Karpas-422 (cell line): ENCODE data around the gene KCMF1. TPM values are rescaled to one million over a fixed set of nuclear protein-coding genes. Genes with fewer than 3 reads are reported as not detected.

ENCODE experiments used
- DNase-seq: peaks from one replicate; pipeline ENCODE4 v3.0.0-alpha.2; 2015
- H2AFZ ChIP-seq: fragments of 200-600 bp; sonication (generic); 2 replicates; pipeline ENCODE4 v1.6.1; 2014; ENCODE audit warnings: antibody characterized with exemption, low read length, mixed read lengths
- H3K27ac ChIP-seq: fragments of 200-600 bp; sonication (generic); 2 replicates; pipeline ENCODE4 v1.5.1; 2014; ENCODE audit warnings: mild to moderate bottlenecking, low read length, moderate library complexity
- H3K27me3 ChIP-seq: fragments of 200-600 bp; sonication (generic); 2 replicates; pipeline ENCODE4 v1.6.1; 2014; ENCODE audit warnings: low read length, mixed read lengths
- H3K36me3 ChIP-seq: fragments of 200-600 bp; sonication (generic); 2 replicates; pipeline ENCODE4 v1.6.1; 2014; ENCODE audit warnings: low read length, mixed read lengths; ENCODE audit not compliant: insufficient read depth
- H3K4me1 ChIP-seq: fragments of 200-600 bp; sonication (generic); 2 replicates; pipeline ENCODE4 v1.6.1; 2014; ENCODE audit warnings: mild to moderate bottlenecking, low read length, mixed read lengths
- H3K4me2 ChIP-seq: fragments of 200-600 bp; sonication (generic); 2 replicates; pipeline ENCODE4 v1.6.1; 2014; ENCODE audit warnings: low read length, low read depth, mild to moderate bottlenecking; ENCODE audit not compliant: poor library complexity, severe bottlenecking
- H3K4me3 ChIP-seq: fragments of 200-600 bp; sonication (generic); 2 replicates; pipeline ENCODE4 v1.5.1; 2014; ENCODE audit warnings: mild to moderate bottlenecking, antibody characterized with exemption, low read length, mixed read lengths
- H3K79me2 ChIP-seq: fragments of 200-600 bp; sonication (generic); 2 replicates; pipeline ENCODE4 v1.6.1; 2014; ENCODE audit warnings: mild to moderate bottlenecking, low read length, mixed read lengths
- H3K9ac ChIP-seq: fragments of 200-600 bp; sonication (generic); 2 replicates; pipeline ENCODE4 v1.6.0; 2014; ENCODE audit warnings: low read length
- H3K9me2 ChIP-seq: fragments of 200-600 bp; sonication (generic), shearing (Covaris generic); replicated peaks from 2 replicates; pipeline ENCODE4 v1.6.0; 2014; ENCODE audit warnings: mild to moderate bottlenecking, low read length, moderate library complexity; ENCODE audit not compliant: insufficient read depth
- H3K9me3 ChIP-seq: fragments of 300-700, 200-600 bp; sonication (generic); 2 replicates; pipeline ENCODE4 v1.6.1; 2014; ENCODE audit warnings: low read length, mixed read lengths
- H4K20me1 ChIP-seq: fragments of 200-600 bp; sonication (generic); 2 replicates; pipeline ENCODE4 v1.6.1; 2014; ENCODE audit warnings: mild to moderate bottlenecking, antibody characterized with exemption, low read length, low read depth; ENCODE audit not compliant: insufficient read depth
- total RNA-seq: library from RNA; depleted of rRNA; stranded (reverse); fragments of >200 nt; shearing (Covaris generic); gene quantifications from 2 replicates; pipeline ENCODE4 v1.2.3, GENCODE V29; 2014; ENCODE audit warnings: low replicate concordance

KCMF1 gene
- total RNA-seq, 1 experiment from 2014 or later: 104 TPM

DNA sequence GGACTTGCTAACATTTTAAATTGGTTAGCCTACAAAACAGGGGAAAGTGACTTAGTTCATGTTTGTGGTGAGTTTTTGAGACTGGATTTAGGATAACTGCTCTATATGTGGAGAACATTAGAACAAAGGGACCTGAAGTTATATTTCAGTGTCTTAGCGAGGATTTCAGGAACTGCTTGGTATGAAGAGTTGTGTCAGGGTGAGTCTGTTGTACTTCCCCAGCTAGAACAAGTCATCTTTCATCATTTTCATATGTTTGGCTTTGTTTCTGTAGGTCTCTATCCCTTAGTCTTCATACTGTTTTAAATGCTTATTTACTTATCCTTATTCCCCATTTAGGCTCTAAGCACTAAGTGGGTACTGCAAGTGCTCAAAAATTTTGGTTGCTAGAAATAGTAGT is 41.9 kb downstream of the KCMF1 start:
- peaks cover 84% of the 10 kb centered on the region for H3K4me1 ChIP-seq
- DNase-seq: no peak
- no peaks in the 10 kb centered on the region for H3K9me2 ChIP-seq
- H3K4me3 ChIP-seq: no peak overlapping the region
- peaks cover 98% of the 10 kb centered on the region for H3K79me2 ChIP-seq
- no peaks in the 10 kb centered on the region for H3K9me3 ChIP-seq
- H3K4me2 ChIP-seq: no peak overlapping the region
- H3K36me3 ChIP-seq: peaks cover 2% of the 10 kb centered on the region; the same call in 1 of the 2 replicates
- no peak overlapping the region for H2AFZ ChIP-seq
- peaks cover 32% of the 10 kb centered on the region for H4K20me1 ChIP-seq
- H3K27ac ChIP-seq: peak overlapping the region; percentile 33; the same call in 1 of the 2 replicates
- no peak overlapping the region for H3K9ac ChIP-seq
- no peaks in the 10 kb centered on the region for H3K27me3 ChIP-seq

DNA sequence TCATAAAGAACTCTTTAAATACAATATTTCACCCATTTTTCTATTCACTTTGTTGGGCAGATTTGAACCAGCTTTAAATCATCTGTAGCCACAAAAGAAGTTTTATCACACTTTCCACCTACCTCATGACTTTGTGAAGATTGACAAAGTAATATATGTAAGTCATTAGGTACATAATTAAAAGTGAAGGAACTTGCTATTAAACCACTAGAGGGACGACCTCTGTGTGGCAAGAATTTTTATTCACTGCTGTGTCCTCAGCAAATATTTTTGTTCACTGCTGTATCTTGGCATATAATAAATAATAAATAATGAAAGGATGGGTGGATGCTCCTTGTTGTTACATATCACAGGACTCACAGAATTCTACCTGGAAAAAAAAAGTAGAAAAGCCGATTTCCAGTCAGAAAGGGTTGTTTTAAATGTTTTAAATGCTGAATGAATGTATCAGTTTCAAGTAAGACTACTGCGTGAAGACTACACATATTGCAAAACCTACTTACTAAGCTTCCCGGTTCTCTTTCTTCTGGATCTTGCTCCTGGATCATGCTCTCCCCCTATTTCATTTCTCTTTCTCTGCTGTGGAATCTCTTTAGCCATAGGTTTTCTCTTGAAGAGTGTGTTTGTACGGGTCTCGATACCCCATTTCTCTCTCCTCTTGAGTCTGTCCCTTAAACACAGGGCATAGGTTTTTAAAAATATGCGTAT is 44.8 kb downstream of the KCMF1 start:
- H3K79me2 ChIP-seq: peaks cover 100% of the 10 kb centered on the region
- H3K9me2 ChIP-seq: no peaks in the 10 kb centered on the region
- no peak overlapping the region for H3K9ac ChIP-seq
- H4K20me1 ChIP-seq: peaks cover 36% of the 10 kb centered on the region
- no peaks in the 10 kb centered on the region for H3K9me3 ChIP-seq
- DNase-seq: no peak
- H3K27me3 ChIP-seq: no peaks in the 10 kb centered on the region
- peak overlapping the region; percentile 18 for H3K4me2 ChIP-seq
- peaks cover 60% of the 10 kb centered on the region for H3K4me1 ChIP-seq
- H3K36me3 ChIP-seq: peaks cover 3% of the 10 kb centered on the region
- H3K27ac ChIP-seq: peak overlapping the region; percentile 50
- H2AFZ ChIP-seq: no peak overlapping the region
- no peak overlapping the region for H3K4me3 ChIP-seq

DNA sequence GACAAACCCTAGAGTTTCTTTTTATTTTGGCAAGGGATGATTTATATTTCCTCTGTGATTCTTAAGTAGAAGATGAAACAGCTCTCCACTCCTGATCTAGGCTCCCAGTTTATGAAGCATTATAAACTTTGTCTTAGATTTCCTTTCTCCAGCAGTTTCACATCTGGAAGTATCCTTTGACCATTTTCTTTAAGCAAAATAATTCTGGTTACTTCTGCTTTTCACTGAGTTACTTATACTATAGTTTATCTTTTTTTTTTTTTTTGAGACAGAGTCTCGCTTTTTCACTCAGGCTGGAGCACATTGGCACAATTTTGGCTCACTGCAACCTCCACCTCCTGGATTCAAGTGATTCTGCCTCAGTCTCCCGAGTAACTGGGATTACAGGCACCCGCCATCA is 45.5 kb downstream of the KCMF1 start:
- peaks cover 6% of the 10 kb centered on the region for H3K36me3 ChIP-seq
- DNase-seq: no peak
- no peak overlapping the region for H2AFZ ChIP-seq
- H3K9me2 ChIP-seq: no peaks in the 10 kb centered on the region
- no peak overlapping the region for H3K4me3 ChIP-seq
- H3K4me1 ChIP-seq: peaks cover 54% of the 10 kb centered on the region
- H3K27ac ChIP-seq: peak overlapping the region; percentile 50
- H3K27me3 ChIP-seq: no peaks in the 10 kb centered on the region
- H3K4me2 ChIP-seq: peak overlapping the region; percentile 18
- peaks cover 100% of the 10 kb centered on the region for H3K79me2 ChIP-seq
- H3K9me3 ChIP-seq: no peaks in the 10 kb centered on the region
- H4K20me1 ChIP-seq: peaks cover 42% of the 10 kb centered on the region
- no peak overlapping the region for H3K9ac ChIP-seq

DNA sequence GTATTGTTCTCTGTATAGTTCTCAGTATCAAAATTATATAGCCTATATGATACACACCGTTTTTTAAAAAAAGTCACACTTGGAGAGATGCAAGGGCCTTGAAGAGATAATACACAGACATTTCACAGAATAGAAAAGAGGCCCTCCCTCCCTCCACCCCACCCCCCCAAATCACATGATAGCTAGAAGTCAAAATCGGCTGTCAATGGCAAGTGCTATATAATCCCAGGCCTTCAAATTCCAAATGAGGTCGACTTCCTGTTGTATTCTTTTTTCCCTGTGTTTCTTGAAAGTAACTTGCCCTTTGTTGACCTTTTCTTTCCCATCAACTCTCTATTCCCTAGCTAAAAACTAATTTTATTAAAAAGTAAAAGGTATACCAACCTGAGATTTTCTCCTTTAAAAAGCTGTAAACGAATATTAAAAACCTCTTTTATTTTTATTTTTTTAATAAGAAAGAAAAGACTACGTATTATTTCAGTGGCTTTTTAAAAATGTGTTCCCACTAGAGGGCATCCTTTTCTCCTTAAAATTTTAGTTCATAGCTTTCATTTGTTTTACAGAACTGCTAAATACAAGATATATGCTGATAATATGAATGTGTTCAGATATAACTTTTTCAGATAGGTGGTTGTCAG is 46.6 kb downstream of the KCMF1 start:
- Histone ChIP-seq H3K4me1 (peaks cover 43% of the 10 kb centered on the region), H3K27me3 (no peaks in the 10 kb centered on the region), H4K20me1 (peaks cover 49% of the 10 kb centered on the region), H3K9ac (no peak overlapping the region), H3K27ac (no peak overlapping the region), H3K79me2 (peaks cover 100% of the 10 kb centered on the region), H2AFZ (no peak overlapping the region), H3K4me2 (no peak overlapping the region), H3K9me3 (no peaks in the 10 kb centered on the region), H3K9me2 (no peaks in the 10 kb centered on the region), H3K36me3 (peaks cover 6% of the 10 kb centered on the region), H3K4me3 (no peak overlapping the region)
- DNase-seq: peak; percentile 66

DNA sequence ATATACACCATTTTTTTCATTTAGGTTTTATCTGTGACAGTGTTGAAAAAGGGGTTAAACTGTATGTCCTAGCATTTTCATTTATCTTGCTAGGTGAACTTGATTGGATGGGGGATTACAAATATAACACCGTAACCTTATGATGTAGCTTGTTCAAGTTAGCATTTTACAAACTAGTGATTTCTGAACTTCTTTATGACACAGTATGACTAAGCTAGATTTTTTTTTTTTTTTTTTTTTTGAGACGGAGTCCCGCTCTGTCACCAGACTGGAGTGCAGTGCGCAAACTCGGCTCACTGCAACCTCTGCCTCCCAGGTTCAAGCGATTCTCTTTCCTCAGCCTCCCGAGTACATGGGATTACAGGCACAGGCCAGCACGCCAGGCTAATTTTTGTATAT is 47.1 kb downstream of the KCMF1 start:
- peaks cover 100% of the 10 kb centered on the region for H3K79me2 ChIP-seq
- no peak overlapping the region for H3K4me2 ChIP-seq

DNA sequence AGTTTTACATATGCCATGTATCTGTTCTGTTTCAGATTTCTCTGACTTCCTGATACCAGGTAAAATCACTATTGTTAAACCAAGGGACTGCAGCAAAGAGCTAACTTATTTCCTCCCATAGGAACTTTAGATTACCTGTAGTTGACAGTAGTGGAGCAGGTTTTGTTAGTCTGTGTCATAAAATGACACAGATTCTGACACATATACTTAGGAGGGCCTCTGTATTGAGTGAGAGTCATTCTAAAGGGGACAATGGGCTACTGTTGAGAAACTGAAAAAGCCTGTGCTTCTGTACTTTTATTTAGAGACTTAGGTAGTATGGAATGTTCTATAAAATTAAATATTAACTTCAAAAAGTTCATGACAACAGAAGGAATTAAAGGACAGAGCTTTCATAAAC is 48.2 kb downstream of the KCMF1 start:
- Histone ChIP-seq H3K9me3 (no peaks in the 10 kb centered on the region), H3K79me2 (peaks cover 100% of the 10 kb centered on the region), H3K27me3 (no peaks in the 10 kb centered on the region), H4K20me1 (peaks cover 48% of the 10 kb centered on the region), H3K9ac (no peak overlapping the region), H3K4me2 (no peak overlapping the region), H3K9me2 (no peaks in the 10 kb centered on the region), H3K27ac (no peak overlapping the region), H2AFZ (no peak overlapping the region), H3K4me3 (no peak overlapping the region), H3K4me1 (peaks cover 29% of the 10 kb centered on the region), H3K36me3 (peaks cover 6% of the 10 kb centered on the region)
- DNase-seq: no peak

More for the DNA sequence above, 47.1 kb downstream of the KCMF1 start:
- no peak for DNase-seq
- Histone ChIP-seq H3K9ac (no peak overlapping the region), H2AFZ (no peak overlapping the region), H3K27ac (no peak overlapping the region), H3K4me3 (no peak overlapping the region), H3K36me3 (peaks cover 6% of the 10 kb centered on the region), H3K4me1 (peaks cover 38% of the 10 kb centered on the region), H3K9me2 (no peaks in the 10 kb centered on the region), H3K27me3 (no peaks in the 10 kb centered on the region), H4K20me1 (peaks cover 46% of the 10 kb centered on the region), H3K9me3 (no peaks in the 10 kb centered on the region)

DNA sequence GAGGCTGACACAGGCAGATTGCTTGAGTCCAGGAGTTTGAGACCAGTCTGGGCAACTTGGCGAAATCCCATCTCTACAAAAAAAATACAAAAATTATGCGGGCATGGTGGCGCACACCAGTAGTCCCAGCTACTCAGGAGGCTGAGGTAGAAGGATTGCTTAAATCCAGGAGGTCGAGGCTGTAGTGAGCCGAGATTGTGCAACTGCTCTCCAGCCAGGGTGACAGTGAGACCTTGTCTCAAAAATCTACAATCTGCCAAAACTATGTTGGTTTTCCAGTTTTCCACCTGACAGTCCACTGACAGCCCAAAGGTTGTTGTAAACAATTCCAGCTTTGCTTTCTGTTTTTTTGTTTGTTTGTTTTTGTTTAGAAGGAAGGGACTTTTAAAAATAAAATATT is 51.3 kb downstream of the KCMF1 start:
- no peaks in the 10 kb centered on the region for H3K9me2 ChIP-seq
- no peak for DNase-seq
- H3K79me2 ChIP-seq: peaks cover 99% of the 10 kb centered on the region
- peaks cover 12% of the 10 kb centered on the region for H3K36me3 ChIP-seq
- H3K27me3 ChIP-seq: no peaks in the 10 kb centered on the region
- no peak overlapping the region for H3K4me2 ChIP-seq
- no peak overlapping the region for H3K9ac ChIP-seq
- H3K27ac ChIP-seq: no peak overlapping the region
- no peak overlapping the region for H3K4me3 ChIP-seq
- H2AFZ ChIP-seq: no peak overlapping the region
- 0 out of 2 replicates have a peak, but pooled peaks cover 3% of the 10 kb centered on the region for H3K4me1 ChIP-seq
- H3K9me3 ChIP-seq: no peaks in the 10 kb centered on the region
- peaks cover 46% of the 10 kb centered on the region for H4K20me1 ChIP-seq

DNA sequence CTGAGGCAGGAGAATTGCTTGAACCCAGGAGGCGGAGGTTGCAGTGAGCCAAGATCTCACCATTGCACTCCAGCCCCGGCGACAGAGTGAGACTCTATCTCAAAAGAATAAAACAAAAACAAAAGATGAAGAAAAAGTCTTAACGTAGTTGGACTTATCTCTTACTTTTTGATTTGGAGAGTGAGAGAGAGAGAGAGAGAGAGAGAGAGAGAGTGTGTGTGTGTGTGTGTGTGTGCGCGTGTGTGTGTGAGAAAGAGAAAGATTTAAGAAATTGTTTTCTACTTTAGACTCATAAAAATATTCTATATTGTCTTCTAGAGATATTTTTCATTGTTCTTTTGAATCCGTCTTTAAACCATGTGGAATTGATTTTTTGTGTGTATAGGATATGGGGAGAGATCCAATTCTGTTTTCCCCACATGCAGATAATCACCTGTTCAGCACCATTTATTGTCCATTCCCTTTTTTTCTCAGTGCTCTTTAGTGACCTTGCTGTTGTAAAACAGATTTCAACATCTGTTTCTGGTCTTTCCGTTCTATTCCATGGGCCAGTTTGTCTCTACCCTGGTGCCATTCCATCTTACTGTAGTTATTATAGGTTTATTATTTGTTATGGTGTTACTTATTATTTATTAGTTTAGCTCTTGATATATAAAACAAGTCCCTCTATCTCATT is 53.5 kb downstream of the KCMF1 start:
- Histone ChIP-seq H3K4me1 (no peaks in the 10 kb centered on the region), H2AFZ (no peak overlapping the region), H3K4me3 (no peak overlapping the region), H4K20me1 (peaks cover 45% of the 10 kb centered on the region), H3K36me3 (peaks cover 27% of the 10 kb centered on the region), H3K27ac (no peak overlapping the region), H3K27me3 (no peaks in the 10 kb centered on the region), H3K79me2 (peaks cover 95% of the 10 kb centered on the region), H3K4me2 (no peak overlapping the region), H3K9me2 (no peaks in the 10 kb centered on the region), H3K9ac (no peak overlapping the region), H3K9me3 (no peaks in the 10 kb centered on the region)
- DNase-seq: no peak
